Astrocyte (in vitro differentiated cells and primary cell): ENCODE data around the gene SPZ1. TPM values are rescaled to one million over a fixed set of nuclear protein-coding genes. Genes with fewer than 3 reads are reported as not detected.
"Not testable (repeated sequence)": the region's sequence is repeated elsewhere in the genome, so short reads cannot be mapped to it uniquely, and the experiment has no call there.

Experiments
- DNase-seq: peaks from one replicate; pipeline ENCODE4 v3.0.0-alpha.2; 2010; ENCODE audit warnings: low read depth
- FAIRE-seq: peaks from 2 replicates; lab custom pipeline; 2011; peaks lifted over from hg19 to GRCh38; lab: Jason Lieb, UNC
- H2AFZ ChIP-seq: 2 replicates; pipeline ENCODE4 v1.6.0; 2012; ENCODE audit warnings: low read depth, low read length, inconsistent platforms
- H3K27ac ChIP-seq: 2 replicates; pipeline ENCODE4 v1.5.1; 2011; ENCODE audit warnings: low read depth, low read length, inconsistent platforms
- H3K27me3 ChIP-seq: 2 replicates; pipeline ENCODE4 v1.6.0; 2011; ENCODE audit warnings: low read length, inconsistent platforms; ENCODE audit not compliant: insufficient read depth
- H3K36me3 ChIP-seq: 2 replicates; pipeline ENCODE4 v1.5.1; 2011; ENCODE audit warnings: low read length, inconsistent platforms; ENCODE audit not compliant: insufficient read depth
- H3K4me1 ChIP-seq: 2 replicates; pipeline ENCODE4 v1.5.1; 2011; ENCODE audit warnings: low read length, inconsistent platforms; ENCODE audit not compliant: insufficient read depth
- H3K4me2 ChIP-seq: 2 replicates; pipeline ENCODE4 v1.6.0; 2012; ENCODE audit warnings: low read length, inconsistent platforms
- H3K4me3 ChIP-seq: 2 replicates; pipeline ENCODE4 v1.5.1; 2011; ENCODE audit warnings: low read depth, mild to moderate bottlenecking, low read length, inconsistent platforms; ENCODE audit not compliant: insufficient read depth
- H3K79me2 ChIP-seq: 2 replicates; pipeline ENCODE4 v1.6.0; 2012; ENCODE audit warnings: mild to moderate bottlenecking, low read length, inconsistent platforms; ENCODE audit not compliant: insufficient read depth
- H3K9ac ChIP-seq: 2 replicates; pipeline ENCODE4 v1.6.0; 2012; ENCODE audit warnings: mild to moderate bottlenecking, low read length, inconsistent platforms
- H3K9me3 ChIP-seq: 2 replicates; pipeline ENCODE4 v1.5.1; 2012; ENCODE audit warnings: low read depth, mild to moderate bottlenecking, low read length, inconsistent platforms; ENCODE audit not compliant: insufficient read depth
- H4K20me1 ChIP-seq: 2 replicates; pipeline ENCODE4 v1.6.0; 2012; ENCODE audit warnings: low read length, inconsistent platforms; ENCODE audit not compliant: insufficient read depth
- H3K27ac Mint-ChIP-seq: one replicate; pipeline ENCODE4 v1.8.0; 2021; ENCODE audit warnings: mild to moderate bottlenecking, mixed read lengths; ENCODE audit not compliant: unreplicated experiment
- H3K27me3 Mint-ChIP-seq: one replicate; pipeline ENCODE4 v1.8.0; 2021; ENCODE audit warnings: low read depth, mixed read lengths; ENCODE audit not compliant: unreplicated experiment
- H3K36me3 Mint-ChIP-seq: one replicate; pipeline ENCODE4 v1.8.0; 2021; ENCODE audit warnings: low read depth, mixed read lengths; ENCODE audit not compliant: unreplicated experiment
- H3K4me1 Mint-ChIP-seq: one replicate; pipeline ENCODE4 v1.8.0; 2021; ENCODE audit warnings: low read depth, mixed read lengths; ENCODE audit not compliant: unreplicated experiment
- H3K4me3 Mint-ChIP-seq: one replicate; pipeline ENCODE4 v1.8.0; 2021; ENCODE audit warnings: mild to moderate bottlenecking, moderate library complexity, mixed read lengths; ENCODE audit not compliant: unreplicated experiment
- H3K9me3 Mint-ChIP-seq: one replicate; pipeline ENCODE4 v1.8.0; 2021; ENCODE audit warnings: mild to moderate bottlenecking, mixed read lengths; ENCODE audit not compliant: unreplicated experiment
- CTCF ChIP-seq: IDR thresholded peaks from 2 replicates; pipeline ENCODE4 v1.5.1; 2011; ENCODE audit warnings: low read depth, mild to moderate bottlenecking, inconsistent platforms, low read length, moderate library complexity; ENCODE audit not compliant: insufficient read depth
- EZH2 ChIP-seq: IDR thresholded peaks from 2 replicates; pipeline ENCODE4 v1.6.1; 2012; ENCODE audit warnings: mild to moderate bottlenecking, low read length, inconsistent platforms; ENCODE audit not compliant: insufficient read depth
- total RNA-seq: library from RNA; stranded (reverse); gene quantifications from 2 replicates; pipeline ENCODE4 v1.2.1, GENCODE V29; 2021

SPZ1 gene
- total RNA-seq, 1 donor from 2014 or later = not detected

GRCh38 chr5:80299601-80300000 lies 20.2 kb upstream of the SPZ1 start:
- H3K4me2 ChIP-seq = no peak overlapping the region
- DNase-seq (no peak), FAIRE-seq (no peak)
- no peaks in the 10 kb centered on the region for H3K9me3 Mint-ChIP-seq
- no peak overlapping the region for H3K27ac Mint-ChIP-seq
- no peaks in the 10 kb centered on the region for H3K36me3 Mint-ChIP-seq
- H3K27me3 ChIP-seq = no peaks in the 10 kb centered on the region
- no peak overlapping the region for H3K9ac ChIP-seq
- no peak overlapping the region for H3K4me3 ChIP-seq
- no peaks in the 10 kb centered on the region for H3K36me3 ChIP-seq
- H3K27me3 Mint-ChIP-seq = no peaks in the 10 kb centered on the region
- H3K4me3 Mint-ChIP-seq = no peak overlapping the region
- H3K27ac ChIP-seq = no peak overlapping the region
- H2AFZ ChIP-seq = no peak overlapping the region
- H3K4me1 ChIP-seq = no peaks in the 10 kb centered on the region
- TF ChIP-seq CTCF (no peak), EZH2 (no peak)
- no peaks in the 10 kb centered on the region for H4K20me1 ChIP-seq
- no peaks in the 10 kb centered on the region for H3K79me2 ChIP-seq
- no peaks in the 10 kb centered on the region for H3K9me3 ChIP-seq
- H3K4me1 Mint-ChIP-seq = no peaks in the 10 kb centered on the region

GRCh38 chr5:80300125-80300524 lies 19.7 kb upstream of the SPZ1 start:
- Mint-ChIP-seq H3K4me3 (no peak overlapping the region), H3K4me1 (no peaks in the 10 kb centered on the region), H3K9me3 (no peaks in the 10 kb centered on the region), H3K36me3 (no peaks in the 10 kb centered on the region), H3K27ac (no peak overlapping the region), H3K27me3 (no peaks in the 10 kb centered on the region)
- H3K9ac ChIP-seq = no peak overlapping the region
- H3K27me3 ChIP-seq = no peaks in the 10 kb centered on the region
- H3K4me2 ChIP-seq = no peak overlapping the region
- H3K4me1 ChIP-seq = no peaks in the 10 kb centered on the region
- no peak for FAIRE-seq
- H3K36me3 ChIP-seq = no peaks in the 10 kb centered on the region
- H2AFZ ChIP-seq = no peak overlapping the region
- H3K79me2 ChIP-seq = no peaks in the 10 kb centered on the region
- no peaks in the 10 kb centered on the region for H3K9me3 ChIP-seq
- no peaks in the 10 kb centered on the region for H4K20me1 ChIP-seq
- TF ChIP-seq CTCF = no peak
- no peak for TF ChIP-seq EZH2
- H3K4me3 ChIP-seq = no peak overlapping the region
- no peak overlapping the region for H3K27ac ChIP-seq
- no peak for DNase-seq

GRCh38 chr5:80300796-80301195 lies 19.0 kb upstream of the SPZ1 start:
- not testable (repeated sequence) for H3K4me1 ChIP-seq, H3K4me3 ChIP-seq, H3K4me1 Mint-ChIP-seq, DNase-seq, H2AFZ ChIP-seq, H3K9ac ChIP-seq, H3K27me3 Mint-ChIP-seq, H3K27ac ChIP-seq, FAIRE-seq, H3K36me3 Mint-ChIP-seq, H3K9me3 ChIP-seq, H3K79me2 ChIP-seq, H3K9me3 Mint-ChIP-seq, H4K20me1 ChIP-seq, H3K27ac Mint-ChIP-seq, H3K4me2 ChIP-seq, H3K4me3 Mint-ChIP-seq, H3K36me3 ChIP-seq, H3K27me3 ChIP-seq

- H3K4me1 ChIP-seq, H3K4me3 ChIP-seq, H3K27ac Mint-ChIP-seq, H3K4me3 Mint-ChIP-seq, H3K9ac ChIP-seq, H3K4me1 Mint-ChIP-seq, H2AFZ ChIP-seq, H3K36me3 Mint-ChIP-seq, FAIRE-seq, H3K79me2 ChIP-seq, H3K27ac ChIP-seq, H3K27me3 ChIP-seq, H3K4me2 ChIP-seq, H3K9me3 ChIP-seq, DNase-seq, H4K20me1 ChIP-seq, H3K27me3 Mint-ChIP-seq, H3K36me3 ChIP-seq, H3K9me3 Mint-ChIP-seq: not testable (repeated sequence)
Measured at GRCh38 chr5:80301342-80301741, 18.5 kb upstream of the SPZ1 start.
